ENCODE results near the gene PTGIS. TPM values are rescaled to one million over a fixed set of nuclear protein-coding genes. Genes with fewer than 3 reads are reported as not detected.
A peak's percentile ranks its signal among the peaks of the same experiment; 100 is the strongest.
"Not testable (repeated sequence)": the region's sequence is repeated elsewhere in the genome, so short reads cannot be mapped to it uniquely, and the experiment has no call there.

PTGIS gene
- total RNA-seq, 1 donor from 2014 or later = 31.3 TPM

- peaks cover 42% of the 10 kb centered on the region for H3F3A ChIP-seq (ENCODE audit: low read depth)
- no peak for TF ChIP-seq EZH2phosphoT487 (IDR thresholded peaks at IDR 0.05)
- TF ChIP-seq EZH2 (IDR thresholded peaks at IDR 0.05) = no peak
- TF ChIP-seq CTCF (IDR thresholded peaks at IDR 0.05) = no peak
- Mint-ChIP-seq H3K27ac (no peak overlapping the region), H3K36me3 (no peaks in the 10 kb centered on the region), H3K27me3 (ENCODE audit: insufficient read depth, low read depth) (peaks cover 15% of the 10 kb centered on the region), H3K4me1 (peaks cover 29% of the 10 kb centered on the region), H3K4me3 (peak overlapping the region; percentile 73), H3K9me3 (no peaks in the 10 kb centered on the region)
- H4K20me1 ChIP-seq (ENCODE audit: low read depth) = peaks cover 12% of the 10 kb centered on the region
- no peak overlapping the region for H2AFZ ChIP-seq (replicated peaks)
- H3K27me3 ChIP-seq = no peaks in the 10 kb centered on the region
- no peaks in the 10 kb centered on the region for H3K9me3 ChIP-seq (ENCODE audit: low read depth)
- DNase-seq (ENCODE audit: low spot score) = no peak
- H3K4me3 ChIP-seq = peak overlapping the region; percentile 74
- H3K36me3 ChIP-seq = no peaks in the 10 kb centered on the region
- no peak overlapping the region for H3K27ac ChIP-seq
- H3K4me1 ChIP-seq = peaks cover 41% of the 10 kb centered on the region
- H3K4me2 ChIP-seq = peak overlapping the region; percentile 90
- peaks cover 36% of the 10 kb centered on the region for H3K79me2 ChIP-seq (ENCODE audit: low read depth)
- peak overlapping the region; percentile 15 for H3K9ac ChIP-seq
Measured at GRCh38 chr20:49566401-49567364, 1.3 kb downstream of the PTGIS start.

DNA sequence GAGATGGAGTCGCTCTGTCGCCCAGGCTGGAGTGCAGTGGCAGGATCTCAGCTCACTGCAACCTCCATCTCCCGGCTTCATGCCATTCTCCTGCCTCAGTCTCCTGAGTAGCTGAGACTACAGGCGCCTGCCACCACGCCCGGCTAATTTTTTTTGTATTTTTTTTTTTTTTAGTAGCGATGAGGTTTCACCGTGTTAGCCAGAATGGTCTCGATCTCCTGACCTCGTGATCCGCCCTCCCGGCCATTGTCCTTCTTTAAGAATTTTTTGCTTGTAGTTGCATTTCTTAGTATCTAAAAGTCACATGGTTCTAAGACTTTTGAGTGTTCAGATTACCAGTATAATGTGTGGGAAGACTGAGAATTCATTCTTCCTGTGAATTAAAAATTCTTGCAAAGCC lies 2.9 kb downstream of the PTGIS start:
- not testable (repeated sequence) for H3K9me3 Mint-ChIP-seq, H3K27ac Mint-ChIP-seq
- H3K4me1 Mint-ChIP-seq = peaks cover 23% of the 10 kb centered on the region

GRCh38 chr20:49563015-49563980 lies 4.6 kb downstream of the PTGIS start:
- Mint-ChIP-seq H3K36me3 (peaks cover 2% of the 10 kb centered on the region), H3K4me1 (peaks cover 15% of the 10 kb centered on the region), H3K4me3 (no peak overlapping the region), H3K9me3 (no peaks in the 10 kb centered on the region), H3K27me3 (ENCODE audit: insufficient read depth, low read depth) (peaks cover 5% of the 10 kb centered on the region), H3K27ac (peak overlapping the region; percentile 64)
- Histone ChIP-seq H3K9ac (no peak overlapping the region), H3K4me1 (peaks cover 24% of the 10 kb centered on the region), H3K4me3 (no peak overlapping the region), H3K27me3 (no peaks in the 10 kb centered on the region), H3K4me2 (peak overlapping the region; percentile 16), H3K79me2 (ENCODE audit: low read depth) (peaks cover 36% of the 10 kb centered on the region), H3K27ac (no peak overlapping the region), H3K36me3 (no peaks in the 10 kb centered on the region), H4K20me1 (ENCODE audit: low read depth) (peaks cover 12% of the 10 kb centered on the region), H3K9me3 (ENCODE audit: low read depth) (no peaks in the 10 kb centered on the region), H3F3A (ENCODE audit: low read depth) (peaks cover 17% of the 10 kb centered on the region), H2AFZ (replicated peaks) (no peak overlapping the region)
- DNase-seq (ENCODE audit: low spot score) = no peak
- TF ChIP-seq EZH2 (IDR thresholded peaks at IDR 0.05) = no peak
- TF ChIP-seq EZH2phosphoT487 (IDR thresholded peaks at IDR 0.05) = no peak
- no peak for TF ChIP-seq CTCF (IDR thresholded peaks at IDR 0.05)

More for the DNA sequence above, 2.9 kb downstream of the PTGIS start:
- Histone ChIP-seq H3K4me1 (peaks cover 40% of the 10 kb centered on the region), H3F3A (ENCODE audit: low read depth) (peaks cover 32% of the 10 kb centered on the region), H3K79me2 (ENCODE audit: low read depth) (peaks cover 36% of the 10 kb centered on the region), H4K20me1 (ENCODE audit: low read depth) (peaks cover 12% of the 10 kb centered on the region)
- H3K27me3 Mint-ChIP-seq (ENCODE audit: insufficient read depth, low read depth) = peaks cover 10% of the 10 kb centered on the region
- not testable (repeated sequence) for H3K27me3 ChIP-seq; DNase-seq (ENCODE audit: low spot score); H3K4me3 Mint-ChIP-seq; H3K9me3 ChIP-seq (ENCODE audit: low read depth); H3K9ac ChIP-seq; H2AFZ ChIP-seq (replicated peaks); H3K36me3 Mint-ChIP-seq; H3K36me3 ChIP-seq; H3K27ac ChIP-seq; H3K4me3 ChIP-seq; H3K4me2 ChIP-seq
